Omental fat pad (tissue), 4 donors: ENCODE data around the gene CUX1. TPM values are rescaled to one million over a fixed set of nuclear protein-coding genes. Genes with fewer than 3 reads are reported as not detected.
"Not testable (repeated sequence)": the region's sequence is repeated elsewhere in the genome, so short reads cannot be mapped to it uniquely, and the experiment has no call there.

Experiments used
- ATAC-seq: fragments of 150-250 bp; one replicate; pipeline ENCODE4 v1.9.1; 2016; ENCODE audit warnings: mild to moderate bottlenecking, moderate library complexity; ENCODE audit not compliant: low FRiP score
- DNase-seq: peaks from one replicate; pipeline ENCODE4 v3.0.0-alpha.2; 2019; ENCODE audit warnings: low spot score
- total RNA-seq, 4 donors: library from RNA; depleted of rRNA; stranded (reverse); fragments of >200 nt; gene quantifications; one replicate each; pipeline ENCODE4 v1.1.0, GENCODE V29; 2016
- TF ChIP-seq, protein P1 (sequence below), 3 donors: fragments of 450-650 bp; IDR thresholded peaks; one replicate each; pipeline ENCODE4 v1.5.1; 2016 to 2017; ENCODE audit warnings: antibody characterized with exemption in 3 of 3, mild to moderate bottlenecking in 3 of 3, moderate library complexity in 2 of 3

The CUX1 gene
- total RNA-seq, 4 donors from 2014 or later: 67.6 to 141 (median 75.7) TPM

DNA sequence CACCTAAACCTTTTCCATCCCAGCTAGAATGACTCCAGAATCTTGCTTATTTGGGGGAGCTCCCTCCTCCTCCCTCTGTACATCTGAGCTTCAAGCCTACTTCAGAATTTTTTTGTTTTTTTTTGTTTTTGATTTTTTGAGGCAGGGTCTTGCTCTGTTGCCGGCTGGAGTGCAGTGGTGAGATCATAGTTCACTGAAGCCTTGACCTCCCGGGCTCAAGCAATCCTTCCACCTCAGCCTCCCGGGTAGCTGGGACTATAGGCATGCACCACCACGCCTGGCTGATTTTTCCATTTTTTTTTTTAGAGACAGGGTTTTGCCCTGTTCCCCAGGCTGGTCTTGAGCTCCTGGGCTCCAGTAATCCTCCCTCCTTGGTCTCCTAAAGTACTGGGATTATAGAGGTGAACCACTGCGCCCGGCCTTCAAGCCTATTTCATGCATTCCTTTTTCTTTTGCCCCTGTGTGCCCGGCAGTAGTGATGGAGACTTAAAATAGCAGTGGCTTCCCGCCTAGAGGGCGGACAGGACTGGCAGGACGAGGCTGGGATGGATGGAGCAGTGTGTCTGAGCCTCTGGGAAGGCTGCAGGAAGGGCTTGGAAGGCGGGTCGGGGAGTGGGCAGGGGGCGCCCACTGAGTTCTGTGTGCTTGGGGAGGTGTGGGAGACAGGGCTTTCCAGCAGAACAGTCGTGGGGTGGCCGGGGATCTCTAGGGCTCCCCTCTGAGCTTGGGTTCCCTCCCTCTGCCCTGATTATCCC, 8.8 kb downstream of the CUX1 start:
- DNase-seq (no peak), ATAC-seq (no peak)
- TF ChIP-seq, protein P1, sequence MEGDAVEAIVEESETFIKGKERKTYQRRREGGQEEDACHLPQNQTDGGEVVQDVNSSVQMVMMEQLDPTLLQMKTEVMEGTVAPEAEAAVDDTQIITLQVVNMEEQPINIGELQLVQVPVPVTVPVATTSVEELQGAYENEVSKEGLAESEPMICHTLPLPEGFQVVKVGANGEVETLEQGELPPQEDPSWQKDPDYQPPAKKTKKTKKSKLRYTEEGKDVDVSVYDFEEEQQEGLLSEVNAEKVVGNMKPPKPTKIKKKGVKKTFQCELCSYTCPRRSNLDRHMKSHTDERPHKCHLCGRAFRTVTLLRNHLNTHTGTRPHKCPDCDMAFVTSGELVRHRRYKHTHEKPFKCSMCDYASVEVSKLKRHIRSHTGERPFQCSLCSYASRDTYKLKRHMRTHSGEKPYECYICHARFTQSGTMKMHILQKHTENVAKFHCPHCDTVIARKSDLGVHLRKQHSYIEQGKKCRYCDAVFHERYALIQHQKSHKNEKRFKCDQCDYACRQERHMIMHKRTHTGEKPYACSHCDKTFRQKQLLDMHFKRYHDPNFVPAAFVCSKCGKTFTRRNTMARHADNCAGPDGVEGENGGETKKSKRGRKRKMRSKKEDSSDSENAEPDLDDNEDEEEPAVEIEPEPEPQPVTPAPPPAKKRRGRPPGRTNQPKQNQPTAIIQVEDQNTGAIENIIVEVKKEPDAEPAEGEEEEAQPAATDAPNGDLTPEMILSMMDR (IDR thresholded peaks at IDR 0.05): no peak

DNA sequence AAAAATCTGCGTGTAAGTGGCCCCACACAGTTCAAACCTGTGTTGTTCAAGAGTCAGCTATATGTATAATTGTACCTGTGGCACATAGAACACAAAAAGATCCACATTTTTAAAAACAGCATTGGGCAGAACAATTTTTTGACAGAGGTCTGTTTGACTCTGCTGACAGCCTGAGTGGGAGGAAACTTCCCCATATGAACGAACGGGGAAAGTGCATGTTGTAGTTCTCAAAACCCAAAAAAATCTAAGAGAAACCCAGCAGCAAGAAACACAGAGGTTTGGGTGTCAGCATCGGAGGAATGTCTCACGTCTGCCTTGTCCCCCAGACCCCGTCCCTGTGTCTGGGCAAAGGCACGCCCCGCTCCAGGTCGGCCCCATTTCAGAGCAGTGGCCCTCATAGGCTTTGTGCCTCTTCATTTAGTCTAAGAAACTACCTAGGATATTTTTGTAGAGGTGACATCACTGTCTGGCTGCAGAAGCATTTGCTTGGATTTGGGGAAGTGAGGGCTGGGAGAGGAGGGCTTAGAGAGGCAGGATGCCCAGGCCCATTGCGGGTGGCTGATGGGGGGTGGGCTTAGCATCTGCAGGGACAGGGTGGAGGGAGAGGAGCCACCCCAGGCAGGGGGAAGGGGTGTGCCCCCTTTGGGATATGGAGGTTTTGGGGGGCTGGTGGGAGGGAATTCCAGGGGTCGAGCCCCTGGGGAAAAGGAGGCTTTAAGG, 11.0 kb downstream of the CUX1 start:
- ATAC-seq: no peak
- DNase-seq: no peak

DNA sequence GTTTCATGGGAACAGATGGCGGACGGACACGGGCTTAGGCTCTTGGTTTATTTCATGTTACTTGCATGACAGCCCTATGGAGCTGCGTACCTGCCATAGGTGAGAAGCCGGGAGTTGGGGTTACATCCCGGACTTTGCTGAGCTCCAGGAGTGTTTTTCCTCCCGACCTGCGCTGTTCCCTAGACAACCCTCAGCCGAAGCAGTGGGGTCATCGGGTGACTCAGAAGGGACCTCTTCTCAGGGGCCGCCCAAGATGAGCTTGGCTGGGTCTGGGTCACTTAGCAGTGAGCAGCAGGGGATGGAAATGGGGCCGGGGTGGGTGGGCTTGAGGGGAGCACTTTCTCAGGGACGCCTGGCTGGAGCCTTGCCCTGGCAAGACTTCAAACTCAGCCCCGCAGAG, 11.9 kb downstream of the CUX1 start:
- DNase-seq (no peak), ATAC-seq (no peak)
- TF ChIP-seq, protein P1 (IDR thresholded peaks at IDR 0.05): no peak

More for the DNA sequence above, 11.0 kb downstream of the CUX1 start:
- TF ChIP-seq, protein P1 (IDR thresholded peaks at IDR 0.05): no peak

DNA sequence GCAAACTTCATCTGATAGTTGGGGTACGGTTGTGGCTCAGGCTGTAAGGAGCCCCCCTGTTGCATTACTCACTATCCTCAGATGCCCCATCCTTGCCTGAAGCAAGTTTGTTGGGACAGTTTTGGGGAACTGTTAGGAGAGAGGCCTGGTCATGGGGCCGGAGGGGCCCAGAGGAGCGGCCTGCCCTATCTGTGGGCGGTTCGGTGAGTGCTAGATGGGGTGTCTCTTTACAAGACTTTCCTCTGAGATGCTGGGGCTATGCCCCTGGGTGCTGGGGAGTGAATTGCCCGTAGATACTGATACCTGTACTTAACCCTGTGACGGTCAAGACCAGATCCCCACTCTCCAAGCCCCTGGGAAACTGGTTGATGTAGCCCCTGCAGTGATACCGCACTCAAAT, 12.4 kb downstream of the CUX1 start:
- DNase-seq: no peak
- ATAC-seq: no peak
- TF ChIP-seq, protein P1 (IDR thresholded peaks at IDR 0.05): no peak

DNA sequence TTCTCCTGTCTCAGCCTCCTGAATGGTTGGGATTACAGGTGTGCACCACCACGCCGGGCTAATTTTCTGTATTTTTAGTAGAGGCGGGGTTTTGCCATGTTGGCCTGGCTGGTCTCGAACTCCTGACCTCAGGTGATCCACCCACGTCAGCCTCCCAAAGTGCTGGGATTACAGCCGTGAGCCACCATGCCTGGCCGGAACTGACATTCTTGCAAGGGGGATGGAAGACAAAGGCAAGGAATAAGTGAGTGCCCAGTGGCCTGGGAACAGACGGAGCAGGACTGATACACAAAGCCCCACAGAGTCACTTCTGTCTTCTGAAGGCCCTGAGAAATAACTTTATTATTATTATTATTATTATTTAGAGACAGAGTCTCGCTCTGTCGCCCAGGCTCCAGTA, 14.0 kb downstream of the CUX1 start:
- not testable (repeated sequence) for ATAC-seq, DNase-seq

DNA sequence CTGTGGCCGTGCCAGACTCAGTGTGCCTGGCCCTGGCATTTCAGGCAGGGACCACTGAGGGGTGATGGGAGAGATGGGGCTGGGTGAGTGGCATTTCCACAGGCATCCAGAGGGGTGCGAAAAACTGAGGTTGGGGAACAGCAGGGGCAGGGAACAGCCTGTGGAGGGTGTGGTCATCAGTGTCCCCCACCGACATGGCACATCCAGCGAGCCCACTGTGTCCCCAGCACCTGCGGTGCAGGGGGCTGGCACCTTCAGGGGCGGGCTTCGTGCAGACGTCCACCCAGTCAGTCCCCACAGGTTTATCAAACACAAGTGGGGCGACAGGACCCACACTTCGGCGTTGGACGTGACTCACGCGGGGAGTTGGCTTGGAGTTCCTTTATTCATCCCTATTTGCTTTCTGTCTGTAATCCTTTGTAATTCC, 14.8 kb downstream of the CUX1 start:
- DNase-seq (no peak), ATAC-seq (no peak)
- TF ChIP-seq, protein P1 (IDR thresholded peaks at IDR 0.05): no peak

DNA sequence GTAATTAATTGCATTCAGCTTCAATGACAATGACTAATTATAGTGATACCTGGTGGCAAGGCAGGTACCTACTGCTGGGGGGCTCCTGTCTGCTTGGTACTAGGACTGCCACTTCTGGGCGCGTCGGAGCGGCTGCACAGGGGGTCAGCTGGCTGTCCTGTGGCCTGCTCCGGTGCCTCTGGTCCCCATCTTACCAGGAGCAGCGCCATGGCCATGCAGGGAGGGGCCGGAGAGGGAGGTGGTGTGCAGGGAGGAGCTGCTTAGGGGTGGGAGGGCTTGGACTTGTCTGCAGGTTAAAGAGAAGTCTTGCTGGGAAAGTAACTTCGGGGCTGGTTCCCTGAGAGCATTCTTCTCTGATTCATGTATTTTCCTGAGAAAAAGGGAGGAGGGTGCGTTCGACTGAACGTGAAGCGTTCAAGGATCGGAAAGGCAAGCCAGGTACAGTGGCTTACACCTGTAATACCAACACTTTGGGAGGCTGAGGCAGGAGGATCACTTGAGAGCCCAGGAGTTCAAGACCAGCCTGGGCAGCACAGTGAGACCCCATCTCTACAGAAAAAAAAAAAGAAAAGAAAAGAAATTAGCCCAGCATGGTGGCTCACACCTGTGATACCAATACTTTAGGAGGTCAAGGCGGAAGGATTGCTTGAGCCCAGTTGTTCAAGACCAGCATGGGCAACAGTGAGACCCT, 15.4 kb downstream of the CUX1 start:
- ATAC-seq (no peak), DNase-seq (no peak)
- TF ChIP-seq, protein P1 (IDR thresholded peaks at IDR 0.05): no peak
